HL-60 (cell line): Measurements from ENCODE around the gene SDK1.

Experiments
- DNase-seq, 2 experiments: peaks; one replicate each; pipeline ENCODE4 v3.0.0-alpha.2; 2010 to 2020; ENCODE audit warnings: low read depth in 1 of 2, low spot score in 1 of 2
- H3K27ac ChIP-seq: fragments of 250-450 bp; sonication (Bioruptor Pico); replicated peaks from 2 replicates; pipeline ENCODE4 v1.5.1; 2020; ENCODE audit warnings: mild to moderate bottlenecking, moderate library complexity
- H3K27me3 ChIP-seq: fragments of 250-450 bp; sonication (Bioruptor Pico); 2 replicates; pipeline ENCODE4 v1.5.1; 2021; ENCODE audit warnings: mild to moderate bottlenecking, moderate library complexity; ENCODE audit not compliant: insufficient read depth, poor library complexity, severe bottlenecking
- H3K4me3 ChIP-seq: replicated peaks from 2 replicates; pipeline ENCODE4 v1.5.1; 2011; ENCODE audit warnings: mild to moderate bottlenecking, control low read depth, low read length; ENCODE audit not compliant: insufficient read depth
- CTCF ChIP-seq: IDR thresholded peaks from one replicate; pipeline ENCODE4 v1.5.1; 2011; ENCODE audit warnings: low read length, control low read depth, inconsistent platforms; ENCODE audit not compliant: insufficient read depth
- GABPA ChIP-seq: IDR thresholded peaks from 2 replicates; pipeline ENCODE4 v1.6.1; 2012; ENCODE audit warnings: low read depth
- POLR2AphosphoS5 ChIP-seq: IDR thresholded peaks from 2 replicates; pipeline ENCODE4 v1.6.1; 2012; ENCODE audit warnings: low read depth
- REST ChIP-seq: IDR thresholded peaks from 2 replicates; pipeline ENCODE4 v1.6.1; 2012; ENCODE audit warnings: low read depth; ENCODE audit not compliant: insufficient replicate concordance
- SPI1 ChIP-seq: IDR thresholded peaks from 2 replicates; pipeline ENCODE4 v1.6.1; 2012; ENCODE audit warnings: low read depth, mild to moderate bottlenecking, borderline replicate concordance

SDK1 gene

GRCh38 chr7:4056552-4057288 is 755.7 kb downstream of the SDK1 start:
- H3K27me3 ChIP-seq = no peaks in the 10 kb centered on the region
- no peak overlapping the region for H3K4me3 ChIP-seq
- no peak overlapping the region for H3K27ac ChIP-seq
- TF ChIP-seq GABPA = no peak
- TF ChIP-seq POLR2AphosphoS5 = no peak
- no peak for TF ChIP-seq CTCF
- no peak for TF ChIP-seq REST
- TF ChIP-seq SPI1 = no peak
- DNase-seq = no peak

GRCh38 chr7:4057289-4057616 is 756.2 kb downstream of the SDK1 start:
- TF ChIP-seq GABPA (no peak), SPI1 (no peak), CTCF (no peak), REST (no peak), POLR2AphosphoS5 (no peak)
- Histone ChIP-seq H3K4me3 (no peak overlapping the region), H3K27ac (no peak overlapping the region), H3K27me3 (no peaks in the 10 kb centered on the region)
- no peak for DNase-seq

- H3K27me3 ChIP-seq = no peaks in the 10 kb centered on the region
- no peak overlapping the region for H3K4me3 ChIP-seq
- TF ChIP-seq SPI1 (no peak), CTCF (no peak), GABPA (no peak)
- no peak overlapping the region for H3K27ac ChIP-seq
- no peak for DNase-seq
Measured at GRCh38 chr7:4058158-4058557, 757.1 kb downstream of the SDK1 start.

GRCh38 chr7:4065190-4065589 is 764.1 kb downstream of the SDK1 start:
- no peak for DNase-seq
- no peak overlapping the region for H3K4me3 ChIP-seq
- TF ChIP-seq GABPA (no peak), POLR2AphosphoS5 (no peak), REST (no peak), SPI1 (no peak), CTCF (no peak)
- no peak overlapping the region for H3K27ac ChIP-seq
- H3K27me3 ChIP-seq = no peaks in the 10 kb centered on the region
